Testis (tissue), 3 donors: Measurements from ENCODE around the gene CCDC14. TPM values are rescaled to one million over a fixed set of nuclear protein-coding genes. Genes with fewer than 3 reads are reported as not detected.
"Not testable (repeated sequence)": the region's sequence is repeated elsewhere in the genome, so short reads cannot be mapped to it uniquely, and the experiment has no call there.

Experiments
- DNase-seq: peaks from one replicate; pipeline ENCODE4 v3.0.0-alpha.2; 2019
- H3K27ac ChIP-seq, 2 donors: fragments of 200-600 bp; sonication (generic); one replicate each; pipeline ENCODE4 v1.5.1; 2019
- H3K27me3 ChIP-seq: fragments of 200-600 bp; sonication (generic); one replicate; pipeline ENCODE4 v1.5.1; 2019
- H3K36me3 ChIP-seq: fragments of 200-600 bp; sonication (generic); one replicate; pipeline ENCODE4 v1.5.1; 2017; ENCODE audit warnings: low read depth; ENCODE audit errors: missing control alignments
- H3K4me1 ChIP-seq: fragments of 200-600 bp; sonication (generic); one replicate; pipeline ENCODE4 v1.5.1; 2019
- H3K4me3 ChIP-seq, 2 donors: fragments of 200-600 bp; sonication (generic); one replicate each; pipeline ENCODE4 v1.5.1; 2017 to 2019
- H3K9me3 ChIP-seq: fragments of 200-600 bp; sonication (generic); one replicate; pipeline ENCODE4 v1.5.1; 2017
- CTCF ChIP-seq, 3 experiments: fragments of 450-650 bp in 2 of 3; fragments of 200-600 bp in 1 of 3; sonication (generic) in 1 of 3; IDR thresholded peaks; one replicate each; pipeline ENCODE4 v1.5.1; 2016 to 2019; ENCODE audit warnings: antibody characterized with exemption in 3 of 3, mild to moderate bottlenecking in 2 of 3, moderate library complexity in 1 of 3
- POLR2A ChIP-seq: fragments of 450-650 bp; IDR thresholded peaks from one replicate; pipeline ENCODE4 v1.6.1; 2017; ENCODE audit warnings: antibody characterized with exemption, mild to moderate bottlenecking, moderate library complexity
- WGBS, 2 donors: methylation state at CpG; one replicate each; pipeline ENCODE4 v1.1.5; 2018; 5-methylcytosine and 5-hydroxymethylcytosine counted together
- intact Hi-C: fragments of 100-400 bp; cut with DNase I; formaldehyde crosslinking; loops from one replicate; pipeline ENCODE4 v1.15.1; 2023; ENCODE audit warnings: low total_unique reads
- polyA plus RNA-seq: library from polyadenylated mRNA; stranded (reverse); fragments of 350-450 nt; fragmentation: Illumina TruSeq; extraction: RNeasy Lipid Tissue Mini Kit (QIAGEN cat#74804); gene quantifications from one replicate; pipeline ENCODE4 v1.2.3, GENCODE V29; 2014; ENCODE audit warnings: low read depth, low replicate concordance; ENCODE audit not compliant: insufficient read depth
- total RNA-seq, 2 donors: library from RNA; depleted of rRNA; stranded (reverse); fragments of >200 nt; gene quantifications; one replicate each; pipeline ENCODE4 v1.2.3, GENCODE V29; 2016

Gene CCDC14
- total and polyA plus RNA-seq, 3 donors from 2014 or later, result 33.3 to 101 (median 63.7) TPM

- no peak for DNase-seq
- no peak overlapping the region for H3K27ac ChIP-seq
- no peaks in the 10 kb centered on the region for H3K9me3 ChIP-seq
- intact Hi-C loops, result no loop called here
- peak overlapping the region in 1 of 2 donors; percentile 24 for H3K4me3 ChIP-seq
- H3K36me3 ChIP-seq, result no peaks in the 10 kb centered on the region
- 48 to 61% methylated on average over 4 of the region's 4 CpGs for WGBS, 2 donors
- no peak for TF ChIP-seq POLR2A
- TF ChIP-seq CTCF (IDR thresholded peaks at IDR 0.05), result no peak
- no peaks in the 10 kb centered on the region for H3K4me1 ChIP-seq
- H3K27me3 ChIP-seq, result no peaks in the 10 kb centered on the region
Measured at GRCh38 chr3:123980539-123980938, 19.5 kb upstream of the CCDC14 start.

DNA sequence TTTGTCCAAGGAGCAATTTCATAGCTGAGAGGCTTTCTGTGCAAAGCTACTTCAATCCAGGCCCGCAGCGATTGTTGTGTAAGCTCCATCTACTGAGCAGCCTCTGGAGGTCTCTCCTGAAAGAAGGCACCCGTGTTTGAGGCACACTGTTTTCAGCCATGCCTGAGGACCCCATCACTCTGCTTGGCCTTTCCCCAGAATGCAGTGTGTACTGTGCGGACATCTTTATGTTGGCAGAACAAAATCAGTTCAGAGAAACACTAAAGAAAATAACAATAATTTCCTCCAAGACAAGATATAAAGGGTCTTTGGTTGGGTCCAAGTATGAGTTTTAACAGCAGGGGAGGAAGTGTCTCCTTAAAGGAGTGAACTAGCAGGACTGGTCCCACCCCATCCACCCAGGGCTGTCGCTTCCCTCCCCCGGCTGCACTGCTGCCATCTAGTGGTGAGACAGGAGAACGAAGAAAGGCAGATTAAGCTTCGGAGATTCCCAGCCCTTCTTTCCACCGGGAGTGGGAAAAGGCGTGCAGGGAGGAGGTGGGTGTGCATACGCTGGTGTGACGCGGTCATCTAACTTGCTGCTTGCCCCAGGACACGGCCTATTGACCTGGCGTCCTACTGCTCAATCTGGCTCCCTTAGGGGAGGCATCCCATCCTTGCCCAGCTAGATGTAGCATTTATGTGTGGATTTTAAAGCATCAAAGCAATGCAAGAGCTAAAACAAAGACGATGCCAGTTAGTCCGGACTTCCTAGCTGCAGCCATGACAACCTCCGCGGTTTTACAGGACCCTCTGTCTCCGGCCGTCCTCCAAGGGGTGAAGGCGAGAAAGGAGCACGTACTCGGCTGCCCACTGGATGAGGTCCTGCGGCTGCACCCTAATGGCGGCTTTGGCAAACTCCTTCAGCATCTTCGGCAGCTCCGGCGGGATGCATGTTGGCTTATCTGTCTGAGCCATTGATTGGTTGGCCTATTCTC, 18.8 kb upstream of the CCDC14 start:
- H3K27ac ChIP-seq, H3K36me3 ChIP-seq, H3K27me3 ChIP-seq, intact Hi-C loops, H3K9me3 ChIP-seq, H3K4me1 ChIP-seq: not testable (repeated sequence)
- DNase-seq, result peak; percentile 45
- peak overlapping the region; percentile 22 to 24 for H3K4me3 ChIP-seq
- TF ChIP-seq CTCF (IDR thresholded peaks at IDR 0.05), result peak; percentile 35 to 78 (median 65)
- WGBS, 2 donors, result 3 to 11% methylated on average over 20 to 27 of the region's 29 CpGs

GRCh38 chr3:123976904-123977303, 15.9 kb upstream of the CCDC14 start:
- H3K36me3 ChIP-seq, H3K9me3 ChIP-seq, H3K27me3 ChIP-seq, DNase-seq, intact Hi-C loops, H3K4me1 ChIP-seq, H3K27ac ChIP-seq, H3K4me3 ChIP-seq: not testable (repeated sequence)
- 77 to 94% methylated on average over 7 of the region's 7 CpGs for WGBS, 2 donors

DNA sequence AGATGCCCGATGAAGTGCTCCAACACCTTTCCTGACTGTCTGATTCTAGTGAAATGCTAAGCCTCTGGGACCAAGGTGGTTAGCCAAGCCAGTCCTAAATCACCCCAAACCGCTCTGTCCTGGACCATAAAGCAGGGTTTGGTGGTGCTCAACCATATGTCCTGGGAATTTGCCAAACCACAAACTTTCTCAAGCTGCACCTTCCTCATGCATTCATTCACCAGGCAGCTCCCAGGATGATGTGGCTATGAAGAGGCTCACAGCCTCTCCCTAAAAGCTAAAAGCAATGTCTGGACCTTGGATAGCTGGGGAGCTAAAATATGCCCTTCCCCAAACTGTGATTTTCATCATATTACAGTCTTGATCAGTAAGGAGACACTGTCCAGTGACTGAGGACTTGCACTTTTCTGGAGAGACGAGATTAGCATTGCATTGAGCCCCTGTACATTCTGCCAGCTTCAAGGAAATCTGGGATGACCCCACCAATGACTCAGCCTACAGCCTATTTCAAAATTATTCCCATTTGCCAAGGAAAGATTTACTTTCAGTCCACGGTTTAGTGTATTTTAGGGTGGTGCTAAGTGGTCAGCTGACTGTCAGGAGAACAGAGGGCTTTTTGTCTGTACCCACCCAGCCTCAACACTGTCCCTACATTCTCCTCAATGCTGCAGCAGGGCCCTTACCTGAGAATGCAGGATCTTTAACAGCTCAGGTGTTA, 15.3 kb upstream of the CCDC14 start:
- H3K9me3 ChIP-seq, H3K4me1 ChIP-seq, H3K4me3 ChIP-seq, H3K36me3 ChIP-seq, DNase-seq, H3K27ac ChIP-seq, intact Hi-C loops, H3K27me3 ChIP-seq: not testable (repeated sequence)
- WGBS, 2 donors, result 92 to 96% methylated on average over 4 of the region's 4 CpGs

GRCh38 chr3:123975030-123975429, 14.0 kb upstream of the CCDC14 start:
- H3K27me3 ChIP-seq, intact Hi-C loops, DNase-seq, H3K4me1 ChIP-seq, H3K9me3 ChIP-seq, H3K27ac ChIP-seq, H3K36me3 ChIP-seq, H3K4me3 ChIP-seq: not testable (repeated sequence)
- 63 to 79% methylated on average over 3 to 5 of the region's 7 CpGs for WGBS, 2 donors

DNA sequence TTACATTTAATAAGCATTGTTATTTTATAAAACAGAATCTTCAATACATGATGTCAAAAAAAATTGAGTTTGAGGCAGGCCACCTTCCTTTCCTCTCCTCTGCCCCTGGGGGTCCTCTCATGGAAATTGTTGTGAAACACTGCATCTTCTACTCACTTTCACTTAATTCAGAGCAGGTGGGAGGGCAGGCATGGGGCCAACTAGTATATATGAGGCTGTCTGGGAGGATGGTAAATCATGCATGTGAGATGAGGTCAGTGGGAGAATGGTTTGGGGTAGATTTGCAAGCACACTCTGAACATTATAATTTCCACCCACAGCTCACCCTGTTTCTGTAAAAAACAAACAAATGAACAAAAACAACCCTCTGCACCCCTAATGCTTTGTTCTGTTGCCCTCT, 10.4 kb upstream of the CCDC14 start:
- H3K4me1 ChIP-seq, result no peaks in the 10 kb centered on the region
- no peak overlapping the region for H3K27ac ChIP-seq
- H3K36me3 ChIP-seq, result no peaks in the 10 kb centered on the region
- H3K4me3 ChIP-seq, result no peak overlapping the region
- no peak for DNase-seq
- intact Hi-C loops, result no loop called here
- no peaks in the 10 kb centered on the region for H3K9me3 ChIP-seq
- no peaks in the 10 kb centered on the region for H3K27me3 ChIP-seq
- no peak for TF ChIP-seq CTCF (IDR thresholded peaks at IDR 0.05)
- no peak for TF ChIP-seq POLR2A

DNA sequence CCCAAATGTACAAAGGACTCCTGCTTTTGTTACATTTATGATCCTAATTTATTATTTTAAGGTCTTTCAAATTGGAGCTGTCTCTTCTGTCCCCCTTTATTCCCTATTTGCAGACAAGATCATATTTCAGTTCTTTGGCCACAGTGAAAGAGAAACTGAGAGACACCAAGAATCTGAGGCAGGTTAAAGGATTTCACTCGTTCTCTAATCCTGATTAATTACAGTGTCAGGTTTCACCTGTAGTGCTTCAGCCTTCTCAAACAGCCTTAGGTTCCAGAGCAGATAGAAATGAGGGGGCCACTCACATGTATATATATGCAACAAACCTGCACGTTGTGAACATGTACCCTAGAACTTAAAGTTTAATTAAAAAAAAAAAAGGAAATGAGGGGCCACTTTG, 6.2 kb upstream of the CCDC14 start:
- DNase-seq, H3K9me3 ChIP-seq, H3K4me1 ChIP-seq, H3K36me3 ChIP-seq, H3K4me3 ChIP-seq, H3K27ac ChIP-seq, intact Hi-C loops, H3K27me3 ChIP-seq: not testable (repeated sequence)
- WGBS, 2 donors, result 47 to 52% methylated on average over 2 of the region's 2 CpGs

DNA sequence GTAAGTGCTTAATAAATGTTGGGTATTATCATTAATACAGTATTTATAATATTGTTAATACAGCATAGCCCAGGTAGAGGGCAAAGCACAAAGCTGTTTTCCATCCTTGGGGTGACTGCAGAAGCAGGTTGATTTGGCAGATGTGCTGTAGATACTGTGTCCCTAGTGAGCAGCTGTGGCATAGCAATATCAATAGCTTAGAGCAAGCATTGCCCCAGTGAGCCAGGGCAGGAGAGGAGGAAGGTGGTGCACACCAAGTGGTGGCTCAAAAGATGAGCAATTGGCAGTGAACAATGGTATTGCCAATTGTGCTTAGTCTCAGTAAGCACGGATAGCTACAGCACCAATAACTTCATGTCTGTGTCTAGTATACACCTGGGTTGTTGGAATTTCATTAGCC, 5.8 kb upstream of the CCDC14 start:
- WGBS, 2 donors, result 50 to 71% methylated on average over 1 of the region's 1 CpG
- H3K4me1 ChIP-seq, DNase-seq, H3K27ac ChIP-seq, intact Hi-C loops, H3K27me3 ChIP-seq, H3K4me3 ChIP-seq, H3K9me3 ChIP-seq, H3K36me3 ChIP-seq: not testable (repeated sequence)

DNA sequence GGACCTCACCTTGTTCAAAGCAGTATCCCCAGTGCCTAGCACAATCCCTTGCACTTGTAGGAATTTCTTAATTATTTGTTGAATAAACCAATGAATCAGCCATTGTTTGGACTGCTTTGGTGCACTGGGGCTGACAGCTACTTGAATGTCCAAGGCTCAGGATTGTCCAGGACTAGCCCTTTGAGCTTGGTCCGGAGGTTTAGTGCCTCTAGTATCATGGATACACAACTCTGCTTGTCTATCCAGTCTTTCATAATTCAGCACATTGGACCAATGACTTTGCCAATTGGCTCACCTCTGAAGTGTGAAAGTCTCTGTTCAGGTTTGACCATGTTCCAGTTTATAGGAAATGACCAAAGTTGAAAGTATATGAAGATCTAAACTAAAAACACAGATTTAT, 3.8 kb upstream of the CCDC14 start:
- intact Hi-C loops, H3K27me3 ChIP-seq, H3K9me3 ChIP-seq: not testable (repeated sequence)

More for the DNA sequence above, 3.8 kb upstream of the CCDC14 start:
- not testable (repeated sequence) for H3K4me1 ChIP-seq, H3K4me3 ChIP-seq, DNase-seq, H3K27ac ChIP-seq, H3K36me3 ChIP-seq
- 88 to 89% methylated on average over 1 of the region's 1 CpG for WGBS, 2 donors
